Effector memory CD8-positive, alpha-beta T cell (primary cell): ENCODE data around the gene IRF9.
A peak's percentile ranks its signal among the peaks of the same experiment; 100 is the strongest.

Experiments used
- ATAC-seq: fragments of 150-1000 bp; cut with Tn5 transposase; replicated peaks from 2 replicates; pipeline ENCODE4 v1.10.0; 2021; ENCODE audit warnings: mild to moderate bottlenecking, moderate library complexity
- DNase-seq, 3 experiments: peaks; one replicate each; pipeline ENCODE4 v3.0.0; 2021
- H3K27ac Mint-ChIP-seq, 2 donors: one replicate each; pipeline ENCODE4 v1.8.0; 2022; ENCODE audit warnings: mild to moderate bottlenecking in 2 of 2, mixed read lengths in 2 of 2, moderate library complexity in 2 of 2
- H3K27me3 Mint-ChIP-seq, 2 donors: one replicate each; pipeline ENCODE4 v1.8.0; 2022; ENCODE audit warnings: mixed read lengths in 2 of 2
- H3K36me3 Mint-ChIP-seq: one replicate; pipeline ENCODE4 v1.8.0; 2022; ENCODE audit warnings: mild to moderate bottlenecking, moderate library complexity, mixed read lengths; ENCODE audit not compliant: insufficient read depth
- H3K4me1 Mint-ChIP-seq, 2 donors: one replicate each; pipeline ENCODE4 v1.8.0; 2022; ENCODE audit warnings: low read depth in 2 of 2, mixed read lengths in 2 of 2
- H3K4me3 Mint-ChIP-seq, 2 donors: one replicate each; pipeline ENCODE4 v1.8.0; 2022; ENCODE audit warnings: mild to moderate bottlenecking in 2 of 2, mixed read lengths in 2 of 2, moderate library complexity in 2 of 2
- H3K9me3 Mint-ChIP-seq, 2 donors: one replicate each; pipeline ENCODE4 v1.8.0; 2022; ENCODE audit warnings: mixed read lengths in 2 of 2

The IRF9 gene

DNA sequence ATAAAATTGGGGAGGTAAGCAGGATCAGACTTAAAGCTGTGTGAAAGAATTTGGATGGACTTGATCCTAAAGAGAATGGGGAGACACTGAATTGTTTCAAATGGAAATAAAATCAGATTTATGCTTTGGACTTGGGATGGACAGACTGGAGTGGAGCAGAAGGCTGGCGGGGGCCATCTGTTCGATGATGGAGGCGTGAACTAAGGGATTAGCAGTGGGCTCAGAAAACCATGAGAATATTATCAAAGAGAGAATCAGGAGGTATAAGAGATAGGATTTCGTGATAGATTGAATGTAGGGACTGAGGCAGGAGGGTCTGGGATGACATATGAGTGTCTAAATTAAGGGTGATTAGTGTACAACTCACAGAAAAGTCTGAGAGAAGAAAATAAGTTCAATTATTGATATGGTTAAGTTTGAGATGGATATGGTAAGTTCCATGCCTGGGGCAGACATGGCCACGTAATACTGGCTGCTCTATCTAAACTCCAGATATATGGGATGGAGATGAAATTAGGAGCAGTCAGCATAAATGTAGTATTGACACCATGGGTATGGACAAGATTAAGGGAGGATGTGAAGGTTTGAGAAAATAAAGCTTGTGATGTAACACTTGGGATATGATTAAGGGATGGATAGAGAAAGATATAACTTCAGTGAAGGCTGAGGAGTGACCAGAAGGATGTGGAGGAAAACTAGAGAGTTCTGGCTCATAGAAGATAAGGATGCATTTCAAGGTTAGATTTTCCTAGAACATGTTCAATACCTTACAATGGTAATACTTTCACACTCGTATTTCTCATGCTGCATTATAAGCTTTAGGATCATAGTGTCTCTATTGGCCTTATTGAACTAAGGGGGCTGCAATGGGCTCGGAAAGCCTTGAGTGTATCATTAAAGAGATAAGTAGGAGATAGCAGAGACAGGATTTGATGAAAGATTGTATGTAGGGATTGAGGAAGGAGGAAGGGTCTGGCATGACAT is 43.4 kb downstream of the IRF9 start:
- no peak overlapping the region for H3K27ac Mint-ChIP-seq

DNA sequence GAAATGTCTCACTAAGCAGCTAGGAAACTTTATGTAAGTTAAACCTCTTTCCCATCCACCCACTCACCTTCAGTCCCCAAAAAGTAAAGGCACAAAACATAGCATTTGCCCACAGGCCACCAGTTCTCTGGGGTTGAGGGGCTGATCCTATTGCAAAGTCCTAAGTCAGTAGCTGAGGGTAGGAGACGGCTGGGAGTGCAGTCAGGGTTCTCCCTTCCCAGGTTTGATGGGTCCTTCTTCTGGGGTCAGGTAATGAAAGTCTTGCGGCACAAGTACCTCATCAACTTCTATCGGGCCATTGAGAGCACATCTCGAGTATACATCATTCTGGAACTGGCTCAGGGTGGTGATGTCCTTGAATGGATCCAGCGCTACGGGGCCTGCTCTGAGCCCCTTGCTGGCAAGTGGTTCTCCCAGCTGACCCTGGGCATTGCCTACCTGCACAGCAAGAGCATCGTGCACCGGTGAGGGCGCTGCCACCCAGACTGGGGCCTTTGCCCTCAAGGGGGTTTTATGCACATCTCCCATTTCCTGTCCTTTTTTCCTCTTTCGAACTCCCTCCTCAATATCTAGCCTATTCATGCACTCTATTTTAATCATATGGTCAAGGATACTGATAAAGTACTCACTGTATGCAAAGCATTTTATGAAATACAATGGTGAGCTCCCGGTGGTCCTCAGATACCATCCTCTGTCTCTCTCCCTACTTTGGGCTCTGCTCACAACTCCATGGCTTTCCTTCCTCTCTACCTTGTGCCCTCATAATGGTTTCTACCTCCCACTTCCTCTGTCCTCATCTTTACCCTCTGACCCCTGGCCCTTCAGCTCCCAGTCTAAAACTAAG is 45.4 kb downstream of the IRF9 start:
- Mint-ChIP-seq H3K9me3 (peaks cover 2 to 5% of the 10 kb centered on the region in 2 donors), H3K4me1 (peaks cover 29 to 33% of the 10 kb centered on the region in 2 donors), H3K4me3 (peak overlapping the region in 1 of 2 donors; percentile 46), H3K27ac (peak overlapping the region; percentile 93 to 95), H3K36me3 (peaks cover 60% of the 10 kb centered on the region), H3K27me3 (no peaks in the 10 kb centered on the region)
- ATAC-seq (no peak), DNase-seq (no peak)

More for the DNA sequence above, 43.4 kb downstream of the IRF9 start:
- peaks cover 21 to 26% of the 10 kb centered on the region in 2 donors for H3K4me1 Mint-ChIP-seq
- no peak for DNase-seq
- H3K27me3 Mint-ChIP-seq = no peaks in the 10 kb centered on the region
- peaks cover 49% of the 10 kb centered on the region for H3K36me3 Mint-ChIP-seq
- no peak for ATAC-seq
- peaks cover 2 to 5% of the 10 kb centered on the region in 2 donors for H3K9me3 Mint-ChIP-seq
- no peak overlapping the region for H3K4me3 Mint-ChIP-seq

DNA sequence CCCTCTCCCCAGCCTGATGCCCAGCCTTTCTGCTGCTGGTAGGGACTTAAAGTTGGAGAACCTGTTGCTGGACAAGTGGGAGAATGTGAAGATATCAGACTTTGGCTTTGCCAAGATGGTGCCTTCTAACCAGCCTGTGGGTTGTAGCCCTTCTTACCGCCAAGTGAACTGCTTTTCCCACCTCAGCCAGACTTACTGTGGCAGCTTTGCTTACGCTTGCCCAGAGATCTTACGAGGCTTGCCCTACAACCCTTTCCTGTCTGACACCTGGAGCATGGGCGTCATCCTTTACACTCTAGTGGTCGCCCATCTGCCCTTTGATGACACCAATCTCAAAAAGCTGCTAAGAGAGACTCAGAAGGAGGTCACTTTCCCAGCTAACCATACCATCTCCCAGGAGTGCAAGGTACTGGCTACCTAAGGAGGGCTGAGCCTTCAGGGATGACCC is 46.1 kb downstream of the IRF9 start:
- peaks cover 2 to 5% of the 10 kb centered on the region in 2 donors for H3K9me3 Mint-ChIP-seq
- H3K27me3 Mint-ChIP-seq = no peaks in the 10 kb centered on the region
- peak overlapping the region; percentile 22 to 46 for H3K4me3 Mint-ChIP-seq
- peaks cover 32 to 36% of the 10 kb centered on the region in 2 donors for H3K4me1 Mint-ChIP-seq
- ATAC-seq (peak; percentile 91), DNase-seq (peak in 2 of 3 experiments; percentile 20 to 23)
- H3K27ac Mint-ChIP-seq = peak overlapping the region; percentile 93 to 95
- peaks cover 62% of the 10 kb centered on the region for H3K36me3 Mint-ChIP-seq

DNA sequence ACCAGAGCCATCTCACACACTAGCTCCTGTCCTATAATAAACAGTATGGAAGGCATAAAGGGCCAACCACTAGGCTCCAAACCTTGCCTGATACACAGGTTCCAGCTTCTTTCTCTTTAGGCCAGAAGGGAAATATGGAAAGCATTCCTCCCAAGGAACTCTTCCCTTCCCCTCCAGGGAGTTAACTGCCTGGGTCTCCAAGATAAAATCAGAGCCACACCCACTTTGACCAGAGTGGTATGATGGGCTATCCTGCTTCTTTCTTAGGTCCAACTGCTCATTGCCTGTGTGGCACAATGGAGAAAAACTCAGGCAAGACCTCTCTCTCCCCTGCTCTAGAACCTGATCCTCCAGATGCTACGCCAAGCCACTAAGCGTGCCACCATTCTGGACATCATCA is 46.6 kb downstream of the IRF9 start:
- ATAC-seq (no peak), DNase-seq (no peak)
- no peak overlapping the region for H3K4me3 Mint-ChIP-seq
- no peaks in the 10 kb centered on the region for H3K27me3 Mint-ChIP-seq
- H3K9me3 Mint-ChIP-seq = peaks cover 2 to 5% of the 10 kb centered on the region in 2 donors
- peaks cover 67% of the 10 kb centered on the region for H3K36me3 Mint-ChIP-seq
- H3K4me1 Mint-ChIP-seq = peaks cover 33 to 40% of the 10 kb centered on the region in 2 donors
- H3K27ac Mint-ChIP-seq = peak overlapping the region; percentile 93 to 95

DNA sequence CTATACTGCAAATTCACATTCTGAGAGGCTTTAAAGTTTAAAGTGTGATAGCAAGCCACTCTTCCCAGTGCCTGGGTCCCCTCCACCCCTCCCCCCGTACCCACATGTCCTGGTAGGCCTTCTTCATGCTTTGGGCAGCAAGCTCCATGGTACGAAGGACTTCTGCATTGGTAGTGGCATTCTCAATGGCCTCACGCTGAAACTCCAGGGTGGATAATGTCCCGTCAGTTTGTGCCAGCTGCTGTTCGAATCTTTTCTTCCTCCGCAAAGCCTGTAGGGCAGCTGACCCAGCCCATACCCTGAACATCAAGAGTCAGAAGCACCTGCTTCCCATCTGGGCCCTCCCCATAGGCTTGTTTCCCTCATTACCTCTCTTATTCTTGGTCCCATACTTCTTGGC is 50.2 kb downstream of the IRF9 start:
- ATAC-seq = no peak
- H3K27ac Mint-ChIP-seq = peak overlapping the region in 1 of 2 donors; percentile 97
- peaks cover 75% of the 10 kb centered on the region for H3K36me3 Mint-ChIP-seq
- no peaks in the 10 kb centered on the region for H3K9me3 Mint-ChIP-seq
- H3K4me1 Mint-ChIP-seq = peaks cover 50 to 53% of the 10 kb centered on the region in 2 donors
- H3K27me3 Mint-ChIP-seq = no peaks in the 10 kb centered on the region
- no peak for DNase-seq
- peak overlapping the region in 1 of 2 donors; percentile 88 for H3K4me3 Mint-ChIP-seq

GRCh38 chr14:24212924-24213865 is 52.1 kb downstream of the IRF9 start, which contains the start of gene CHMP4A:
TSS of gene CHMP4A (minus strand) at chr14:24213488. CDS start at chr14:24213439, 49 bp downstream.
- H3K27me3 Mint-ChIP-seq = no peaks in the 10 kb centered on the region
- peaks cover 63% of the 10 kb centered on the region for H3K36me3 Mint-ChIP-seq
- peak within 1 kb of the TSS; percentile 97 to 99 for H3K27ac Mint-ChIP-seq
- ATAC-seq (peak; percentile 75), DNase-seq (peak; percentile 94 to 97 (median 94))
- H3K9me3 Mint-ChIP-seq = no peaks in the 10 kb centered on the region
- peaks cover 34 to 41% of the 10 kb centered on the region in 2 donors for H3K4me1 Mint-ChIP-seq
- peak within 1 kb of the TSS; percentile 88 to 89 for H3K4me3 Mint-ChIP-seq

GRCh38 chr14:24213866-24214662 is 53.0 kb downstream of the IRF9 start:
- H3K27me3 Mint-ChIP-seq = no peaks in the 10 kb centered on the region
- peak overlapping the region; percentile 88 to 89 for H3K4me3 Mint-ChIP-seq
- no peak for DNase-seq
- H3K36me3 Mint-ChIP-seq = peaks cover 56% of the 10 kb centered on the region
- no peaks in the 10 kb centered on the region for H3K9me3 Mint-ChIP-seq
- peaks cover 34 to 41% of the 10 kb centered on the region in 2 donors for H3K4me1 Mint-ChIP-seq
- no peak for ATAC-seq
- H3K27ac Mint-ChIP-seq = peak overlapping the region; percentile 97 to 99

DNA sequence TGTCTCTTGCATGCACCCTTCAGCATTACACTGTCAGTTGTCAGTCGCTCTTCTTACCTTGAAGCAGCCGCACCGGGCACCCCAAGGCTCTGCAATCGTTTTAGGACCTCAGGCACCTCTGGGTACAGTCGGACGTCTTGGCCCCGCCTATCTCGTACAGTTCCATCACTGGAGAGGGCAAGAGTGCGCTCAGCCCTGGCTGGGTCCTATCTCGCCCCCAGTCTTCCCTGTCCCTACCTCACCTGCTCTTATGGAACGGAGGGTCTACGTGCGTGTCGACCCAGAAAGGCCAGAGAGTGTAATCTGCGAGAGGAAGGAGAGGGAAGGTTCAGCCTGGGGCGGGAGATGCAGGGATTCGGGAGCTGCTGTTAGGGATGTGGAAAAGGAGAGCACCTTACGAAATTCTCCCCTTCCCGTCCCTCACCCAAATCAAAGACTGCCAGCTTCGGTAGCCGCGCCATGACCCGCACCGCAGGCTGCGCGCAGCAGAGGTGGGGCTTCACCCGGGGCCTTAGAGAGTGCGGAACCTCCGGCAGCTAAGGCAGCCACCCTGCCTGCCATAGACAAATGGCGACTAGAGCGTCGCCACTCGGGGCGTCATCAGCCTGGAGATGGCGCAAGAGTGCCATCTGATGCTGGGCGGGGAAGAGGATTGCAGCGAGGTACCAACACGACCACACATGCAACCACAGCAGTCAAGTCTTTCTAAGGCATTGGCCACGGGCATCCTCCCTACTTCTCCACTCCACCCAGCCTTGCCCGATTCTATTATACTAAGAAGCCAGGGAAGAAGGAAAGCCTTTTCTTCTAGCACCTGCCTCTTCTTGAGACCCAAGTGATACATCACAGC is 54.7 kb downstream of the IRF9 start, which contains the start of gene MDP1:
Gene MDP1 (minus strand): TSS at position 572 of the 850 bp plus-strand sequence. CDS start 111 bp downstream, at position 461.
- DNase-seq = peak; percentile 85 to 86 (median 86)
- Mint-ChIP-seq H3K4me3 (peak within 1 kb of the TSS; percentile 90 to 94), H3K27me3 (no peaks in the 10 kb centered on the region), H3K27ac (peak within 1 kb of the TSS; percentile 97 to 99), H3K4me1 (peaks cover 35 to 36% of the 10 kb centered on the region in 2 donors), H3K9me3 (no peaks in the 10 kb centered on the region), H3K36me3 (peaks cover 45% of the 10 kb centered on the region)
- ATAC-seq = peak; percentile 67
